ENCODE measurements around the gene CSF2.

DNA sequence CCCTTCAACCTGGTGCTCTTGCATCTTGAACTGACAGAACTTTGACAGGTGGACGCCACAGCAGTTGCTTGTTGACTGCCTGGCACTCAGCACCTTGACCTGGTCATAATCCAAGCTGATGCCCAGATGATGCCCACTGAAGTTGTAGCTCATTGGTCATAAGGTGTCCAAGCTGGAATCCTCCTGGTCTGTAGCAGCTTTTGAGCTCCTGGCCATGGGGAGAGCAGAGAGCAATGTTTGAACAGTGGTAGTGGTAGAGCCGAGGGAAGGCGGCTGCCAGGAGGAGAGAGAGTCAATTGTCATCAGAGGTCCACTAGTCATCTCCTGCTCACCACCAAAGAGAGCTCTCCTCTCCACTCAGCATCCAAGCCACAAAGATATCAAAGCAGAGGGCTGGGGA, 23.3 kb downstream of the CSF2 start:
- TF ChIP-seq CTCF (IDR thresholded peaks at IDR 0.05 in 4 of 5, conservative IDR thresholded peaks at IDR 0.05 in 1 of 5) (no peak), POLR2A (IDR thresholded peaks at IDR 0.05) (no peak)
